Stimulated activated CD4-positive, alpha-beta T cell treated with anti-CD3 and anti-CD28 coated beads, Interleukin-1b, Interleukin-23, amount 100 ng/mL, for 48 hours (primary cell): ENCODE measurements around the gene EPX.

ENCODE experiments used
- DNase-seq: peaks from one replicate; pipeline ENCODE4 v3.0.0-alpha.2; 2020

EPX gene

GRCh38 chr17:58228679-58229078 lies 36.2 kb downstream of the EPX start:
- no peak for DNase-seq

GRCh38 chr17:58229384-58229783 lies 36.9 kb downstream of the EPX start:
- DNase-seq: no peak

- no peak for DNase-seq
Observed at GRCh38 chr17:58229881-58230280, 37.4 kb downstream of the EPX start.

- no peak for DNase-seq
Observed at GRCh38 chr17:58231641-58232040, 39.1 kb downstream of the EPX start.

- peak; percentile 69 for DNase-seq
Observed at GRCh38 chr17:58232707-58233156, 40.2 kb downstream of the EPX start.

GRCh38 chr17:58233543-58233942 lies 41.0 kb downstream of the EPX start:
- no peak for DNase-seq

GRCh38 chr17:58234512-58234911 lies 42.0 kb downstream of the EPX start:
- DNase-seq: no peak

- no peak for DNase-seq
Observed at GRCh38 chr17:58235821-58236220, 43.3 kb downstream of the EPX start.

GRCh38 chr17:58236394-58236793 lies 43.9 kb downstream of the EPX start:
- no peak for DNase-seq

GRCh38 chr17:58238147-58238634 lies 45.7 kb downstream of the EPX start, which contains the start of gene LPO:
TSS of gene LPO (plus strand) at chr17:58238584. CDS start at chr17:58242980, 4,396 bp downstream.
- DNase-seq: no peak

GRCh38 chr17:58239987-58240386 lies 47.5 kb downstream of the EPX start:
- no peak for DNase-seq

- peak; percentile 47 for DNase-seq
Observed at GRCh38 chr17:58242171-58242784, 49.8 kb downstream of the EPX start.

GRCh38 chr17:58244963-58245362 lies 52.4 kb downstream of the EPX start:
- no peak for DNase-seq

GRCh38 chr17:58245428-58246103 lies 53.0 kb downstream of the EPX start:
- no peak for DNase-seq

GRCh38 chr17:58246104-58246740 lies 53.7 kb downstream of the EPX start:
- no peak for DNase-seq

- no peak for DNase-seq
Observed at GRCh38 chr17:58246781-58247180, 54.3 kb downstream of the EPX start.

GRCh38 chr17:58247511-58248363 lies 55.2 kb downstream of the EPX start:
- no peak for DNase-seq

GRCh38 chr17:58248955-58249269 lies 56.4 kb downstream of the EPX start:
- DNase-seq: no peak

- peak; percentile 73 for DNase-seq
Observed at GRCh38 chr17:58249270-58250133, 57.0 kb downstream of the EPX start.

GRCh38 chr17:58250344-58251011 lies 58.0 kb downstream of the EPX start:
- no peak for DNase-seq

- no peak for DNase-seq
Observed at GRCh38 chr17:58252141-58252540, 59.6 kb downstream of the EPX start.

GRCh38 chr17:58253082-58253481 lies 60.6 kb downstream of the EPX start:
- no peak for DNase-seq
